A549 (cell line): ENCODE results near the gene USP2. TPM values are rescaled to one million over a fixed set of nuclear protein-coding genes. Genes with fewer than 3 reads are reported as not detected.

Experiments used
- ATAC-seq, 2 experiments: fragments of 200-7000 bp in 1 of 2; fragments of >200 bp in 1 of 2; cut with Nextera tagmentation in 1 of 2; cut with Tn5 transposase in 1 of 2; 3 replicates each; pipeline versions ENCODE4 v1.8.0 to v1.9.1; 2018 to 2020; ENCODE audit warnings: mild to moderate bottlenecking in 1 of 2, moderate library complexity in 1 of 2
- CTCF ChIA-PET: fragments of 300-600 bp; sonication (Branson Sonifier 250); formaldehyde crosslinking; extraction: SDS; loops from one replicate; lab custom pipeline; 2021; ENCODE audit warnings: antibody characterized with exemption, inconsistent platforms; lab: Yijun Ruan, JAX
- POLR2A ChIA-PET: fragments of 350-600 bp; formaldehyde crosslinking; extraction: SDS; loops from one replicate; lab custom pipeline; 2021; ENCODE audit warnings: antibody characterized with exemption, inconsistent platforms; lab: Yijun Ruan, JAX
- DNase-seq, 2 experiments: peaks; one replicate each; pipeline versions ENCODE4 v3.0.0 to v3.0.0-alpha.2; 2011 to 2016; ENCODE audit warnings: low read depth in 1 of 2, low spot score in 1 of 2
- FAIRE-seq: peaks from 2 replicates; lab custom pipeline; 2011; peaks lifted over from hg19 to GRCh38; lab: Jason Lieb, UNC
- H3K27ac ChIP-seq, 2 experiments: fragments of >200 bp; sonication (Bioruptor Twin); formaldehyde crosslinking; 3 replicates each; pipeline ENCODE4 v1.5.1; 2016 to 2017
- H3K4me1 ChIP-seq: fragments of >200 bp; sonication (Bioruptor Twin); formaldehyde crosslinking; 3 replicates; pipeline ENCODE4 v1.6.1; 2016
- H3K4me2 ChIP-seq: fragments of >200 bp; sonication (Bioruptor Twin); formaldehyde crosslinking; 3 replicates; pipeline ENCODE4 v1.6.1; 2016
- H3K4me3 ChIP-seq: fragments of >200 bp; sonication (Bioruptor Twin); formaldehyde crosslinking; 3 replicates; pipeline ENCODE4 v1.5.1; 2016
- H3K9me3 ChIP-seq: fragments of >200 bp; sonication (Bioruptor Twin); formaldehyde crosslinking; 3 replicates; pipeline ENCODE4 v1.6.1; 2016
- CBX2 ChIP-seq: fragments of 200-600 bp; sonication (generic); IDR thresholded peaks from 2 replicates; pipeline ENCODE4 v1.6.1; 2016; ENCODE audit warnings: low read depth, mild to moderate bottlenecking, borderline replicate concordance
- CTCF ChIP-seq: fragments of >200 bp; sonication (Bioruptor Twin); formaldehyde crosslinking; IDR thresholded peaks from 3 replicates; pipeline ENCODE4 v1.5.1; 2016
- E2F6 ChIP-seq: IDR thresholded peaks from 2 replicates; pipeline ENCODE4 v1.6.1; 2012; ENCODE audit warnings: low read depth, borderline replicate concordance
- EP300 ChIP-seq, 2 experiments: fragments of >200 bp; sonication (Bioruptor Twin); formaldehyde crosslinking; IDR thresholded peaks; 2 replicates in 1 of 2; 3 replicates in 1 of 2; pipeline ENCODE4 v1.6.1; 2016 to 2017
- ESRRA ChIP-seq: fragments of 150-350 bp; IDR thresholded peaks from 2 replicates; pipeline ENCODE4 v1.6.1; 2014; ENCODE audit warnings: mild to moderate bottlenecking, low read length, borderline replicate concordance
- GATA3 ChIP-seq: IDR thresholded peaks from 2 replicates; pipeline ENCODE4 v1.6.1; 2012; ENCODE audit warnings: borderline replicate concordance
- HOXA7 ChIP-seq: fragments of 250-450 bp; sonication (Bioruptor Pico); IDR thresholded peaks from 2 replicates; pipeline ENCODE4 v1.5.0; 2020; ENCODE audit warnings: mild to moderate bottlenecking, moderate library complexity
- MAX ChIP-seq: IDR thresholded peaks from 2 replicates; pipeline ENCODE4 v1.6.1; 2012
- NFE2L2 ChIP-seq: fragments of 150-350 bp; conservative IDR thresholded peaks from 2 replicates; pipeline ENCODE4 v1.6.1; 2014; ENCODE audit warnings: low read length
- NPAS2 ChIP-seq: fragments of 250-450 bp; sonication (Bioruptor Pico); IDR thresholded peaks from 2 replicates; pipeline ENCODE4 v1.8.0; 2022; ENCODE audit warnings: mild to moderate bottlenecking, moderate library complexity, borderline replicate concordance
- NR3C1 ChIP-seq: fragments of >200 bp; sonication (Bioruptor Twin); formaldehyde crosslinking; IDR thresholded peaks from 3 replicates; pipeline ENCODE4 v1.6.1; 2017
- PHF8 ChIP-seq: fragments of 200-600 bp; sonication (generic); IDR thresholded peaks from 2 replicates; pipeline ENCODE4 v1.6.1; 2016; ENCODE audit warnings: low read depth, mild to moderate bottlenecking, antibody characterized with exemption, moderate library complexity, borderline replicate concordance
- POLR2AphosphoS2 ChIP-seq: conservative IDR thresholded peaks from 2 replicates; pipeline ENCODE4 v1.6.1; 2012; ENCODE audit warnings: low read length, improper control_type of control experiment, inconsistent platforms
- RAD21 ChIP-seq, 2 experiments: fragments of >200 bp in 1 of 2; sonication (Bioruptor Twin) in 1 of 2; formaldehyde crosslinking in 1 of 2; IDR thresholded peaks in 1 of 2; conservative IDR thresholded peaks in 1 of 2; 2 replicates in 1 of 2; 3 replicates in 1 of 2; pipeline ENCODE4 v1.6.1; 2012 to 2018; ENCODE audit warnings: inconsistent platforms in 1 of 2
- RNF2 ChIP-seq: fragments of 200-600 bp; sonication (generic); IDR thresholded peaks from 2 replicates; pipeline ENCODE4 v1.6.1; 2016; ENCODE audit warnings: low read depth, mild to moderate bottlenecking, antibody characterized with exemption, moderate library complexity, borderline replicate concordance
- SMC3 ChIP-seq: fragments of >200 bp; sonication (Bioruptor Twin); formaldehyde crosslinking; IDR thresholded peaks from 3 replicates; pipeline ENCODE4 v1.6.1; 2018; ENCODE audit warnings: inconsistent platforms
- TP53 ChIP-seq: fragments of 250-450 bp; sonication (Bioruptor Pico); IDR thresholded peaks from 2 replicates; pipeline ENCODE4 v1.5.0; 2021; ENCODE audit warnings: mild to moderate bottlenecking, moderate library complexity
- USF2 ChIP-seq: fragments of 450-650 bp; IDR thresholded peaks from 2 replicates; pipeline ENCODE4 v1.6.1; 2014; ENCODE audit warnings: antibody characterized with exemption
- ZC3H11A ChIP-seq: fragments of 450-650 bp; IDR thresholded peaks from 2 replicates; pipeline ENCODE4 v1.6.1; 2014; ENCODE audit warnings: antibody characterized with exemption, mild to moderate bottlenecking
- ZNF302 ChIP-seq: fragments of 250-450 bp; sonication (Bioruptor Pico); IDR thresholded peaks from 2 replicates; pipeline ENCODE4 v1.9.0; 2021; ENCODE audit warnings: inconsistent platforms, mild to moderate bottlenecking, moderate library complexity
- WGBS: methylation state at CpG from one replicate; pipeline ENCODE4 v1.1.6; 2017; ENCODE audit errors: missing lambda C conversion rate; 5-methylcytosine and 5-hydroxymethylcytosine counted together
- polyA plus RNA-seq, 4 experiments: library from polyadenylated mRNA; depleted of rRNA in 3 of 4; stranded (reverse); fragments of >200 nt; fragmentation: RNase III in 1 of 4; extraction: RNeasy Plus Mini Kit Qiagen cat#74134 plus additional on column Dnase treatment in 1 of 4; gene quantifications; 2 replicates in 3 of 4; 3 replicates in 1 of 4; pipeline ENCODE4 v1.2.3, GENCODE V29; 2011 to 2017
- TF ChIP-seq, protein P1 (sequence below): fragments of 250-450 bp; sonication (Bioruptor Pico); IDR thresholded peaks from 2 replicates; pipeline ENCODE4 v1.5.0; 2021; ENCODE audit warnings: mild to moderate bottlenecking, moderate library complexity, borderline replicate concordance

Gene USP2
- polyA plus RNA-seq, 2 of the 4 experiments (the other 2 are of a cell fraction): 0.30 to 0.48 TPM

- H3K4me3 ChIP-seq: peak overlapping the region; percentile 57
- DNase-seq (no peak), ATAC-seq (peak in 1 of 2 experiments; percentile 12; a peak in 2 of 6 replicates), FAIRE-seq (no peak)
- H3K4me1 ChIP-seq: peaks cover 36% of the 10 kb centered on the region
- no peaks in the 10 kb centered on the region for H3K9me3 ChIP-seq
- TF ChIP-seq, protein P1, sequence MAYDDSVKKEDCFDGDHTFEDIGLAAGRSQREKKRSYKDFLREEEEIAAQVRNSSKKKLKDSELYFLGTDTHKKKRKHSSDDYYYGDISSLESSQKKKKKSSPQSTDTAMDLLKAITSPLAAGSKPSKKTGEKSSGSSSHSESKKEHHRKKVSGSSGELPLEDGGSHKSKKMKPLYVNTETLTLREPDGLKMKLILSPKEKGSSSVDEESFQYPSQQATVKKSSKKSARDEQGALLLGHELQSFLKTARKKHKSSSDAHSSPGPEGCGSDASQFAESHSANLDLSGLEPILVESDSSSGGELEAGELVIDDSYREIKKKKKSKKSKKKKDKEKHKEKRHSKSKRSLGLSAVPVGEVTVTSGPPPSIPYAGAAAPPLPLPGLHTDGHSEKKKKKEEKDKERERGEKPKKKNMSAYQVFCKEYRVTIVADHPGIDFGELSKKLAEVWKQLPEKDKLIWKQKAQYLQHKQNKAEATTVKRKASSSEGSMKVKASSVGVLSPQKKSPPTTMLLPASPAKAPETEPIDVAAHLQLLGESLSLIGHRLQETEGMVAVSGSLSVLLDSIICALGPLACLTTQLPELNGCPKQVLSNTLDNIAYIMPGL (CRISPR knock-in tag): no peak
- TF ChIP-seq NFE2L2: no peak
- no peak for TF ChIP-seq TP53 (CRISPR knock-in tag)
- TF ChIP-seq E2F6: no peak
- TF ChIP-seq ZNF302: no peak
- no peak for TF ChIP-seq POLR2AphosphoS2
- TF ChIP-seq ZC3H11A: no peak
- no peak for TF ChIP-seq RNF2
- no peak for TF ChIP-seq NPAS2
- TF ChIP-seq USF2: no peak
- no peak for TF ChIP-seq ESRRA
- TF ChIP-seq EP300 (IDR thresholded peaks at IDR 0.05): no peak
- no peak for TF ChIP-seq CBX2
- TF ChIP-seq HOXA7 (CRISPR knock-in tag): no peak
- TF ChIP-seq PHF8: no peak
- no peak for TF ChIP-seq GATA3
- peak overlapping the region; percentile 89 for H3K4me2 ChIP-seq
- peak overlapping the region; percentile 78 to 87 for H3K27ac ChIP-seq
- ChIA-PET POLR2A (no interaction called here), CTCF (interaction anchor here (0.9 to 5.1 kb wide), 19 partner anchors 8 to 751 kb away, joined by 3 to 341 read pairs (median 6); partner anchors contain the start of genes C1QTNF5, MCAM, MFRP and USP2)
- 65% methylated on average over 7 of the region's 13 CpGs for WGBS
Observed at GRCh38 chr11:119357074-119357473, 24.4 kb downstream of the USP2 start.

GRCh38 chr11:119356349-119357031 is 25.0 kb downstream of the USP2 start:
- Histone ChIP-seq H3K4me2 (peak overlapping the region; percentile 89), H3K27ac (peak overlapping the region; percentile 78 to 87), H3K4me3 (peak overlapping the region; percentile 57)
- ATAC-seq (peak; percentile 82 to 89), FAIRE-seq (no peak)
- TF ChIP-seq SMC3 (peak; percentile 80), MAX (peak; percentile 67), E2F6 (peak; percentile 39; the same call in 1 of the 2 replicates), CTCF (peak; percentile 90), RAD21 (conservative IDR thresholded peaks at IDR 0.05 in 1 of 2, IDR thresholded peaks at IDR 0.05 in 1 of 2) (peak; percentile 60 to 79), NR3C1 (no peak)
- TF ChIP-seq, all 56 proteins: peak for 5
- 2% methylated on average over 41 of the region's 54 CpGs for WGBS
- no peaks in the 10 kb centered on the region for H3K9me3 ChIP-seq
- H3K4me1 ChIP-seq: peaks cover 30% of the 10 kb centered on the region
- CTCF ChIA-PET: interaction anchor here (0.6 to 5.1 kb wide), 40 partner anchors 9 to 752 kb away, joined by 3 to 341 read pairs (median 4); partner anchors contain the start of genes C1QTNF5, MCAM, MFRP and RNF26
- POLR2A ChIA-PET: no interaction called here
- DNase-seq: peak; percentile 70 to 90
